GM21515 (cell line): ENCODE measurements around the gene KHDC4.

ENCODE experiments used
- ATAC-seq: cut with Tn5 transposase; IDR thresholded peaks from one replicate; pipeline ENCODE4 v1.9.1; 2021; ENCODE audit not compliant: unreplicated experiment

The KHDC4 gene

GRCh38 chr1:155934097-155934935 lies at the start of gene KHDC4:
TSS of gene KHDC4 (minus strand) at chr1:155934413. CDS start at chr1:155934373, 40 bp downstream.
- peak; percentile 88 for ATAC-seq

GRCh38 chr1:155983191-155984024 lies 49.2 kb upstream of the KHDC4 start:
- no peak for ATAC-seq

- ATAC-seq, result no peak
Measured at GRCh38 chr1:155982106-155982505, 47.9 kb upstream of the KHDC4 start.

- no peak for ATAC-seq
Measured at GRCh38 chr1:155981266-155982088, 47.3 kb upstream of the KHDC4 start.

GRCh38 chr1:155979597-155980343 lies 45.6 kb upstream of the KHDC4 start:
- no peak for ATAC-seq

GRCh38 chr1:155978973-155979429 lies 44.8 kb upstream of the KHDC4 start:
- ATAC-seq, result no peak

- peak; percentile 42 for ATAC-seq
Measured at GRCh38 chr1:155978325-155978972, 44.2 kb upstream of the KHDC4 start, which contains the start of gene ARHGEF2. TSS of gene ARHGEF2 (minus strand) at chr1:155978547. CDS start at chr1:155978427, 120 bp downstream.

GRCh38 chr1:155977690-155978324 lies 43.6 kb upstream of the KHDC4 start:
- ATAC-seq, result no peak

- ATAC-seq, result no peak
Measured at GRCh38 chr1:155976913-155977689, 42.9 kb upstream of the KHDC4 start.

GRCh38 chr1:155976062-155976912 lies 42.1 kb upstream of the KHDC4 start:
- ATAC-seq, result no peak

- no peak for ATAC-seq
Measured at GRCh38 chr1:155975375-155976061, 41.3 kb upstream of the KHDC4 start.

- ATAC-seq, result no peak
Measured at GRCh38 chr1:155974208-155975115, 40.2 kb upstream of the KHDC4 start.

- ATAC-seq, result no peak
Measured at GRCh38 chr1:155973723-155974122, 39.5 kb upstream of the KHDC4 start.

GRCh38 chr1:155971910-155972809 lies 37.9 kb upstream of the KHDC4 start:
- ATAC-seq, result no peak
